HCT116 (cell line): ENCODE results near the gene CYBA.

Experiments used
- EZH2 ChIP-seq: fragments of 200-600 bp; sonication (generic); IDR thresholded peaks from 2 replicates; pipeline ENCODE4 v1.6.1; 2017; ENCODE audit warnings: antibody characterized with exemption, mixed run types
- EZH2phosphoT487 ChIP-seq: fragments of 200-600 bp; IDR thresholded peaks from 2 replicates; pipeline ENCODE4 v1.6.1; 2018; ENCODE audit warnings: antibody characterized with exemption, borderline replicate concordance
- POLR2A ChIP-seq: IDR thresholded peaks from 2 replicates; pipeline ENCODE4 v1.7.0; 2011; ENCODE audit warnings: borderline replicate concordance; ENCODE audit not compliant: insufficient read depth, insufficient read length; ENCODE audit errors: extremely low read depth
- RAD21 ChIP-seq: IDR thresholded peaks from 2 replicates; pipeline ENCODE4 v1.6.1; 2012; ENCODE audit warnings: low read depth, mild to moderate bottlenecking
- SIN3A ChIP-seq: IDR thresholded peaks from 2 replicates; pipeline ENCODE4 v1.6.1; 2012; ENCODE audit warnings: low read depth
- TF ChIP-seq, protein P1 (sequence below), 3 experiments: fragments of 200-600 bp in 1 of 3; sonication (generic) in 1 of 3; IDR thresholded peaks in 2 of 3; conservative IDR thresholded peaks in 1 of 3; 2 replicates each; pipeline ENCODE4 v1.5.1; 2012 to 2017; ENCODE audit warnings: low read depth in 2 of 3, low read length in 2 of 3, antibody characterized with exemption in 1 of 3, borderline replicate concordance in 1 of 3, control low read depth in 1 of 3, mild to moderate bottlenecking in 1 of 3, mixed read lengths in 1 of 3, mixed run types in 1 of 3, moderate library complexity in 1 of 3; ENCODE audit not compliant: insufficient read depth in 1 of 3
- TF ChIP-seq, protein P2 (sequence below): IDR thresholded peaks from 2 replicates; pipeline ENCODE4 v1.6.1; 2012

- no peak for TF ChIP-seq RAD21
- TF ChIP-seq EZH2phosphoT487 = no peak
- TF ChIP-seq SIN3A = no peak
- TF ChIP-seq, protein P1, sequence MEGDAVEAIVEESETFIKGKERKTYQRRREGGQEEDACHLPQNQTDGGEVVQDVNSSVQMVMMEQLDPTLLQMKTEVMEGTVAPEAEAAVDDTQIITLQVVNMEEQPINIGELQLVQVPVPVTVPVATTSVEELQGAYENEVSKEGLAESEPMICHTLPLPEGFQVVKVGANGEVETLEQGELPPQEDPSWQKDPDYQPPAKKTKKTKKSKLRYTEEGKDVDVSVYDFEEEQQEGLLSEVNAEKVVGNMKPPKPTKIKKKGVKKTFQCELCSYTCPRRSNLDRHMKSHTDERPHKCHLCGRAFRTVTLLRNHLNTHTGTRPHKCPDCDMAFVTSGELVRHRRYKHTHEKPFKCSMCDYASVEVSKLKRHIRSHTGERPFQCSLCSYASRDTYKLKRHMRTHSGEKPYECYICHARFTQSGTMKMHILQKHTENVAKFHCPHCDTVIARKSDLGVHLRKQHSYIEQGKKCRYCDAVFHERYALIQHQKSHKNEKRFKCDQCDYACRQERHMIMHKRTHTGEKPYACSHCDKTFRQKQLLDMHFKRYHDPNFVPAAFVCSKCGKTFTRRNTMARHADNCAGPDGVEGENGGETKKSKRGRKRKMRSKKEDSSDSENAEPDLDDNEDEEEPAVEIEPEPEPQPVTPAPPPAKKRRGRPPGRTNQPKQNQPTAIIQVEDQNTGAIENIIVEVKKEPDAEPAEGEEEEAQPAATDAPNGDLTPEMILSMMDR (IDR thresholded peaks at IDR 0.05 in 2 of 3, conservative IDR thresholded peaks at IDR 0.05 in 1 of 3; ENCODE audit: borderline replicate concordance in 1 of 3, insufficient read depth in 1 of 3, low read depth in 2 of 3, low read length in 2 of 3) = no peak
- TF ChIP-seq, protein P2, sequence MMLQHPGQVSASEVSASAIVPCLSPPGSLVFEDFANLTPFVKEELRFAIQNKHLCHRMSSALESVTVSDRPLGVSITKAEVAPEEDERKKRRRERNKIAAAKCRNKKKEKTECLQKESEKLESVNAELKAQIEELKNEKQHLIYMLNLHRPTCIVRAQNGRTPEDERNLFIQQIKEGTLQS = no peak
- TF ChIP-seq EZH2 = no peak
- no peak for TF ChIP-seq POLR2A
Measured at GRCh38 chr16:88617268-88618031, 33.4 kb downstream of the CYBA start.
